GM18951 (cell line): Measurements from ENCODE around the gene RYR2.
"Not testable (repeated sequence)": the region's sequence is repeated elsewhere in the genome, so short reads cannot be mapped to it uniquely, and the experiment has no call there.

Experiments used
- POLR2A ChIP-seq: IDR thresholded peaks from 4 replicates; pipeline ENCODE4 v1.6.1; 2011; ENCODE audit warnings: mild to moderate bottlenecking; ENCODE audit not compliant: insufficient read length, insufficient read depth; ENCODE audit errors: extremely low read depth
- in situ Hi-C: fragments of 300-500 bp; cut with MboI; formaldehyde crosslinking; loops from one replicate; pipeline ENCODE4 v1.12.0; 2022; ENCODE audit warnings: low sequenced_read_pairs, mixed read lengths, inconsistent platforms; ENCODE audit not compliant: unreplicated experiment

The RYR2 gene

DNA sequence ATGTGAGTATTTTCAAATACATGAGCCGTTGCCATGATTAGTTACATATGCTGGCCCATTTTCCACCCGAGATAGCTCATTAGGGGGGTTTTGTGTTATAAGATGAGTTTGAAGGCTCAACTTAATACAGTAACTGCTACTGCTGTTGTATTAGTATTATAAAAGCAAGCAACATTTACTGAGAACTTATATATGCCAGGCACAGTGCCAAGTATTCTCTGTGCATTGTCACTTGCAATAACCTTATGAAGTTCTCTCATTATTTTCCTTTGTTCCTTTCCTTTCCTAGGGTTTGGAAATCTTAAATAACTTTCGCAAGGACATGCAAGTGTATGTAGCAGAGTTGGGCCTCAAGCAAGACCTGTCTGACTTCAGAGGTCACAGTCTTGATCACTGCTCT is 107.9 kb downstream of the RYR2 start:
- TF ChIP-seq POLR2A: no peak
- in situ Hi-C loops: no loop called here

DNA sequence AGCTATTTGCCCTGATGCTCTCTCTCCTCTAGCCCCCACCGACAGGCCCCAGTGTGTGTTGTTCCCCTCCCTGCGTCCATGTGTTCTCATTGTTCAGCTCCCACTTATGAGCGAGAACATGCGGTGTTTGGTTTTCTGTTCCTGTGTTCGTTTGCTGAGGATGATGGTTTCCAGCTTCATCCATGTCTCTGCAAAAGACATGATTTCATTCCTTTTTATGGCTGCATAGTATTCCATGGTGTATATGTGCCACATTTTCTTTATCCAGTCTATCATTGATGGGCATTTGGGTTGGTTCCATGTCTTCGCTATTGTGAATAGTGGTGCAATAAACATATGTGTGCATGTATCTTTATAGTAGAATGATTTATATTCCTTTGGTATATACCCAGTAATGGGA is 110.0 kb downstream of the RYR2 start:
- in situ Hi-C loops: not testable (repeated sequence)

DNA sequence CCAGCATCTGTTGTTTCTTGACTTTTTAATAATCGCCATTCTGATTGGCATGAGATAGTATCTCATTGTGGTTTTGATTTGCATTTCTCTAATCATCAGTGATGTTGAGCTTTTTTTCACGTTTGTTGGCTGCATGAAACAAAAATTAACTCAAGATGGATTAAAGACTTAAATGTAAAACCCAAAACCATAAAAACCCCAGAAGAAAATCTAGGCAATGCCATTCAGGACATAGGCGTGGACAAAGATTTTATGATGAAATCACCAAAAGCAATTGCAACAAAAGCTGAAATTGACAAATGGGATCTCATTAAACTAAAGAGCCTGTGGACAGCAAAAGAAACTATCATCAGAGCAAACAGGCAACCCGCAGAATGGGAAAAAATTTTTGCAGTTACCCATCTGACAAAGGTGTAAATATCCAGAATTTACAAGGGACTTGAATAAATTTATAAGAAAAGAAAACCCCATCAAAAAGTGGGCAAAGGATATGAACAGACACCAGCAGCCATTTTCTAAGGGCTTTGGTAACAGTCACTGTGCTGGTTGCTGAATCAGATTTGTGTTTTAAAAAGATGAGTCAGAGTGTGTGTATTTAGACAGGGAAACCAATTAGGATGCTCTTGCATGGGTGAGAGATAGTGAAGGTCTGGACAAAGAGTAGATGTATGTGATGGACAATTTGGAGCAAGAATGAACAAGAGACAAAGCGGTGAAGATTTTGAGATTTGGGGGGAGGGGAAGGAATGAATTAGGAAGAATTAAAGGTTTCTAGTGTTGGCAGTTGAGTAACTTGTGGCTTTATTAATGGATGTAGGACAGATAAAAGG is 110.7 kb downstream of the RYR2 start:
- no peak for TF ChIP-seq POLR2A
- in situ Hi-C loops: no loop called here

DNA sequence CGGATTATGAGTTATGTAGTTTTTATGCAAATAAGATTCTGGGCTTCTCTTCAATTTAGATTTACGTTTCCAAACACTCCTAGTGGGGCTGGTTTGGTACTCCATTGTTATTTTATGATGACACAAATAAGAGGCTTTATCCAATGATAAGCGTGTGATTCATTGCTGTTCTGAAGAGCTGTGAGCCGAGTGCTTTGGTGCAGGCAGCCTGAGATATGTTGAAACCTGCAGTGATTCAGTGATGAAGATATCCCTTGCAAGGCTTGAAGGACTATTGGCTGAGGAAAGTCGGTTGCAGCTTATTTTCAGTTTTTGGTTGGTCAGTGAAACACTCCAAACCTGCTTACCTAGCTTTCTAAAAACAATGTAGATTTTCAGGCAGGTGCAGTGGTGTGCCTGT is 112.2 kb downstream of the RYR2 start:
- no peak for TF ChIP-seq POLR2A
- in situ Hi-C loops: no loop called here

DNA sequence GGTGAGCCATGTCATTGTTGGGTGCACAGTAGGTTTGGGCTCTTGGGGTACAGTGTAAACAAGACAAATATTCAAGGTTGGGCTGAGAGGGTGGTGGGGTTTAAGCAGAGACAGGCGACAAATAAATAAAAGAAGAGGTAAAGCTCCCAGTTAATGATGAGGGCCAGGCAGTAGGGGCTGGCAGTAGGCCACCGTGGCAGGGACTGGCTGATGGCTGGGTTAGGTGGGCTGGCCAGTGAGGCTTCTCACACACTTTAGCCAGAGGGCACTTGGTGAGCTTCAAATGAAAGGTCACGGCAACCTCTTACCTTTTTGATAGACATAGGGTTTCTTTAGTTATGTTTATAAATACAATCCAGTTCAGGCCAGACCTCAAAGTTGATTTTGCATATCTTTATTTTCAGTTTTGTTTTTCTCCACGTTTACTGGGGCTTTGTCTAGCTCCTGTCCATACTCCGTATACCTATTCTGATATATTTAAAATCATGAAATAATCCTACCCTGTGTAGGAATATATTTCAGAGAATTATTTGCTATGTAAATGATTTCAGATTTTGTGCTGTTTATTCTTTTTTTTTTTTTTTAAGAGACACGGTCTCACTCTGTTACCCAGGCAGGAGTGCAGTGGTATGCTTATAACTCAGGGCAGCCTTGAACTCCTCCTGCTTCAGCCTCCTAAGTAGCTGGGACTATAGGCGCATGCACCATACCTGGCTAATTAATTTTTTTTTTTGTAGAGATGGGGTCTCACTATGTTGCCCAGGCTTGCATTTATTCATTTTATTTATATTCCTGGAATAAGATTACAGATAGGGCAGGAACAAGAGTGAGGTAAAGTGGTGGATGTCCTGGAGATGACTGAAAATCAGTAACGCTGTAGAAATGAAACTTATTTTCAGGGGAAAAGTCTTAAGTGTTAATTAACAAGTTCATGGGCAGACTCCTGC is 122.7 kb downstream of the RYR2 start:
- in situ Hi-C loops: no loop called here

DNA sequence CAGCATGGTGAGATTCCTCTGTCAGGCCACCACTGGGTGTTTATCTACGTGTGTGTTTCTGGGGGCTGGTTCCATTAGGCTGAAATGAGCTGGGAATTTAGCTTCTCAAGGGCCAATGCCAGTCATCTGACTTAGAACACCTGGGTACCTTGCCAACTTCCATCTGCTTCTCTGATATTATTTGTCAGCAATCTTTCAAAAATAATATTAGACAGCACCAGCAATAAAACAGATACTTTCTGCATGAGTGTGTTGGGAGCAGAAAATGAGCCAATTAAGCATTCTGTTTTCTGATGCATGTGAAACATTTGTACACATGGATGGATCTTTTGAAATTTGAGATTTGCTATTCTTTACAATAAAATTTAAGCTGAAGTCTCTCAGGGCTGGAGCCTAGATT is 124.1 kb downstream of the RYR2 start:
- TF ChIP-seq POLR2A: no peak
- in situ Hi-C loops: no loop called here

More for the DNA sequence above, 122.7 kb downstream of the RYR2 start:
- no peak for TF ChIP-seq POLR2A

DNA sequence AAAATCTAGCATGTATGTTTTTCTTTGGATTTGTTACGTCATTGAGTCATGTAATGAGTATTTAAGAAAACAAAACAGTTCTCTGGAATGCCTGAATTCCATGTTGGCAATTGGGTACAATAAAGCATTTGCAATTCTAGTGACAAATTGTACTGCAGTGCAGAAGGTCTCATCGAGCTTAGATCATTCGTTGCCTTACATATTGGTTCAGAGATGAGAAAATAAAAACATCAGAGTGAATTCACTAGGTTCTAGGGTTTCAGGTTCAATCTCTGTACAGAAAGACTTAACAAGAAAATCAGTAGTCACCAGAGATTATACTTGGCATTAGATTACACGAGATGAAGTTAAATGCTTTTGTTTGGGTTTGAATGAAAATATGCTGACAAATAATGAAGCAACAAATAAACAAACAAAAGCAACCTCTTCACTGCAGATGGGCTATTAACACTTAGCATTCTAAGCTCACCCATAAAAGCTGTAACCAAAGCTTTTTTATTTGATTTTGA is 124.7 kb downstream of the RYR2 start:
- no peak for TF ChIP-seq POLR2A
- in situ Hi-C loops: no loop called here

DNA sequence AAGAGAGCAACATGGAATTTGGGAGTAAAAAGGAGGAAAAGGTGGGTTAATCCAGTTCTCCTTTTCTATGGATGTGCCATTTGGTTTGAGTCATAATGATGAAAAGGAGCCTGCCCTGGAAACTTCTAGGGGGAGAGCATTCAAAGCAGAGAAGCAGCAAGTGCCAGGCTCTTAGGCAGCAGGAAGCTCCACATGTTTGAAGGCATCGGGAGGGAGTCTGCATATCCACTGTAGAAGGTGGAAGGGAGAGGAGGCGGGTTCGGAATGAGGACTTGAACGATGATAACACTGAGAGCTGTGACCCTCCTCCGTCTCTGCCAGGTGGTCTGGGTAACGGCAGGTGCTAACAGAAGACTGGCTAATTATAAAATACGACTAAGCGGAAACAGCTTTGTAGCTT is 128.2 kb downstream of the RYR2 start:
- in situ Hi-C loops: no loop called here
- no peak for TF ChIP-seq POLR2A

DNA sequence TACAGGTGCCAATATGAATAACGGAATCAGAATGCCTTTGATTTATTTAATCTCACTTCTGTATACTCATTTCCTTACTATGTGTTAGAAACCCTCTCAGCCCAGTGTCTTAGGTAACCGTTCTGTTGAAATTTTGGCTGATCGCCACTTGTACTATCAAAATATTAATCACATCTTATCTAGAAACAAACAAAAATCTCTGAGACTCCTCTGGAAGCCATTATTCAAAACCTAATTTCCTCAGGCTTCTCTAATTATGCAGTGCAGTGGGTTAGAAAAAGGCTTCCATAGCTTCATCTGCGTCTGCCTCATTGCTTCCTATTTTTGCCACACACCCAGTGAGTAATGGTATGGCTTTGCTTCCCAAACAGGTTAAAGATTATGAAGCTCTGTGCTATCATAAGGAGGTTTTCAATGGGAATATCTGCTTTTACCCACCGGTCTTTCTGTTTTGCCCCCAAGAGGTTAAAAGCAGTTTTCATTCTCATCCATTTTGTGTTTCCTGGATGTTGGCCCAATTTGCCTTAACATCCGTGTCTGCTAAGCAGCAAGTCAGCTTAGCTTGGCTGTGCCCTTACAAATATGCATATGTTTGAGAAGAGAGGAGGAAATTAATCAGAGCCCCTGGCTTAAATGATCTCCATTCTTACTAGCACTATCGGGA is 129.6 kb downstream of the RYR2 start:
- in situ Hi-C loops: no loop called here
- TF ChIP-seq POLR2A: no peak

DNA sequence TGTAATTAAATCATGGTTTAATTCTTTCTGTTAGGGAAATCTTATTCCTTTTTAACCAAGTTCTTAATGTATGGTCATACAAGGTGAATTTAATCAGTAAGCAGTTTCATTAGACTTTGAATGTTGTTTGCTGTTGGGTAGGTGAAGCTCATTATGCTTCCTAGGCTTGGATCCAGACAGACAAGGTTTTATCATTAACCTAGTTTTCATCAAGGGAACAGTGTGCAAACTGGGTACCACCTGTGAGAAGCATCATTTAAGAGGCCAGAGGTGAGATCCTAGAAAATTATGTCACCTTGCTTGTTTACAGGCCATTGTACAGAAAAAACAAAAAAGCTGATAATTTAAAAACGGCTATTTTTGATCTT is 130.1 kb downstream of the RYR2 start:
- TF ChIP-seq POLR2A: no peak
- in situ Hi-C loops: no loop called here

DNA sequence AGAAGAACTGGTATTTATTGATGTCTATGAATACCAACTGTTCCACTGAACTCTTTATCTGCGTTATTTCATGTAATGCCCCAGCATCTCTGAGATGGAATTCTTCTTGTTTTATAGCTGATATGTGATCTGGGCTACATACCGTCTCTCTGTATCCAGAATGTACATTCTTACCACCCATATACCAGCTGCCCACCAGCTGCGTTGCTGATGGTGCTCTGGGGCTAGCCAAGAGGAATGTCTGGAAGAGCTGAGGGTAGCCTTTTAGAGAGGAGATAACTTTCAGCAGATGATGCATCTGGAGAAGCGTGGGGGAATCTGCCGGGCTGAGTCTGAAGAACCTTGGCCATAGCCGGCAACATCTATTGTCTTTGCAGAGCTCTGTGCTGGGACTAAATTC is 137.5 kb downstream of the RYR2 start:
- no peak for TF ChIP-seq POLR2A
- in situ Hi-C loops: no loop called here

DNA sequence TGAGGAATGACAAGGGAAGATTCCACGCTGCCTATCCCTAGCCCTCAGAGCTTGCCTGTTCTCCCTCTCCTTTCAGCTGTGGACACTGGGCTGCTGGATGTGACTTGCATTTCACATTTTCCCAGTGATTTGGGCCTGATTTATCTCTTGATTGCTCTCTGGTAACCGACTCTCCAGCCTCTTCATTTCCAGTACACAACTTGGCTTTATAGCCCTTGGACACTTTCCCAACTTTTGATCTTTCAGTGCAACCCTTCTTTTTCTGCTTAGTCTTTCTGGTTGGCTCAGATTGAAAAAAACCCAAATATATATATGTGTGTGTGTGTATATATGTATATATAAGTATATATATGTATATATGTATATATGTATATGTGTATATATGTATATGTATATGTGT is 138.3 kb downstream of the RYR2 start:
- in situ Hi-C loops: no loop called here
- no peak for TF ChIP-seq POLR2A

DNA sequence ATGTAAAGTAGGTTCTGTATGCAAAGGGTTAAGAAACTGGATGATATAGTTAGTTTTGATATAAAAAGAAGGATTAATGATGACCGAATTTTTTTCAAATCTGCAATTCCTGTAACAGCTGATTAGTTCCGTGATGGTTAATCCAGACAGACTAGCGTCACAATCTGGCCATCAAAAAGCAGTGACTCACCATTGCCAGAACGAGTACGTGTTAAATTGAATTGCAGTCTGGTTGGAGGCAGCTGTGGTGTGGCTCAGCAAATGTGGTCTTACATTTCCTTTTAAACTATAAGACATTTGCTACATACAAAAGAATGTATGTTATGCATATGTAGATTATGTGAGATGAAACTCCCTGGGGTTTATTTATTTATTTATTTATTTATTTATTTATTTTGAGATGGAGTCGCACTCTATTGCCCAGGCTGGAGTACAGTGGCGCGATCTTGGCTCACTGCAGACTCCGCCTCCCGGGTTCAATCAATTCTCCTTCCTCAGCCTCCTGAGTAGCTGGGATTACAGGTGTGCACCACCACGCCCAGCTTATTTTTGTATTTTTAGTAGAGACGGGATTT is 139.8 kb downstream of the RYR2 start:
- in situ Hi-C loops: no loop called here
- TF ChIP-seq POLR2A: no peak
